Calu3 (cell line): ENCODE measurements around the gene ARHGAP40. TPM values are rescaled to one million over a fixed set of nuclear protein-coding genes. Genes with fewer than 3 reads are reported as not detected.

Source experiments
- BruUV-seq: library from RNA; stranded (reverse); fragments of 400-500 nt; replicated peaks from 2 replicates; lab custom pipeline; 2021; lab: Mats Ljungman, UMichigan
- CTCF ChIA-PET: fragments of 300-600 bp; sonication (Branson Sonifier 250); formaldehyde crosslinking; loops from one replicate; lab custom pipeline; 2022; ENCODE audit warnings: antibody characterized with exemption; lab: Charles Lee
- DNase-seq: peaks from one replicate; pipeline ENCODE4 v3.0.0; 2022
- H3K27ac Mint-ChIP-seq: one replicate; pipeline ENCODE4 v1.8.0; 2022; ENCODE audit warnings: mixed read lengths; ENCODE audit not compliant: unreplicated experiment
- H3K27me3 Mint-ChIP-seq: one replicate; pipeline ENCODE4 v1.8.0; 2022; ENCODE audit warnings: mixed read lengths; ENCODE audit not compliant: unreplicated experiment
- H3K36me3 Mint-ChIP-seq: one replicate; pipeline ENCODE4 v1.8.0; 2022; ENCODE audit warnings: mild to moderate bottlenecking, moderate library complexity, mixed read lengths; ENCODE audit not compliant: insufficient read depth, unreplicated experiment
- H3K4me1 Mint-ChIP-seq: one replicate; pipeline ENCODE4 v1.8.0; 2022; ENCODE audit warnings: mild to moderate bottlenecking, low read depth, mixed read lengths; ENCODE audit not compliant: unreplicated experiment
- H3K4me3 Mint-ChIP-seq: one replicate; pipeline ENCODE4 v1.8.0; 2022; ENCODE audit warnings: mild to moderate bottlenecking, low read depth, moderate library complexity, mixed read lengths; ENCODE audit not compliant: unreplicated experiment
- H3K9me3 Mint-ChIP-seq: one replicate; pipeline ENCODE4 v1.8.0; 2022; ENCODE audit warnings: low read depth, mixed read lengths; ENCODE audit not compliant: unreplicated experiment
- intact Hi-C: fragments of 100-400 bp; cut with micrococcal nuclease; formaldehyde crosslinking; loops from one replicate; pipeline ENCODE4 v1.10.0; 2022; ENCODE audit not compliant: unreplicated experiment
- total RNA-seq: library from RNA; stranded (reverse); gene quantifications from 2 replicates; pipeline ENCODE4 v1.2.3, GENCODE V29; 2022
- TF ChIP-seq, protein P1 (sequence below): fragments of 200-600 bp; IDR thresholded peaks from one replicate; pipeline ENCODE4 v1.8.0; 2022; ENCODE audit warnings: antibody characterized with exemption; ENCODE audit not compliant: unreplicated experiment

Gene ARHGAP40
- total RNA-seq, 1 experiment from 2014 or later, result 8.3 TPM

DNA sequence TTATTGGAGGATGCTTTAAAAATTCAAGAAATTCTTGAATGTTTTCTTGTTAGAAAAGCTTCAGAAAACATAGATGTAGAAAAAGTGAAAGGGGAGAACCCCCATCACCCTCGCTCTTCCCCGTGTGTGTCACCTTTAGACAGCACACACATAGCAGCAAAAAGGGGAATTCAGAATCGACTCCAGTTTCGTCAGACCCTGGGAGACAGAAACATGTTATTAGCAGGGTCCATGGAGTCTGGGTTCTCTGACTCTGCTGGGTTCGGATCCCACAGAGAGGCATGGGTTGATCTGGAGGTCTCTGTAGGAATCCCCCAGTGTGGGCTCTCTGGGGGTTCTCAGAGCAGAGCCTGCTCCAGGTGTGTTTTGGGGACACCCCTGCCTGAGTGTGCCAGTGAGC is 43.7 kb downstream of the ARHGAP40 start:
- H3K27ac Mint-ChIP-seq, result no peak overlapping the region
- BruUV-seq, result no TSS peak
- H3K4me3 Mint-ChIP-seq, result no peak overlapping the region
- CTCF ChIA-PET, result interaction anchor here (0.7 to 1.1 kb wide), 2 partner anchors 13 to 31 kb away, joined by 3 read pairs; no protein-coding TSS in a partner anchor
- no peaks in the 10 kb centered on the region for H3K4me1 Mint-ChIP-seq
- no peaks in the 10 kb centered on the region for H3K27me3 Mint-ChIP-seq
- H3K36me3 Mint-ChIP-seq, result peaks cover 4% of the 10 kb centered on the region
- intact Hi-C loops, result loop anchor here (5.0 kb wide), 2 partner anchors 87 to 402 kb away; no protein-coding TSS in a partner anchor
- H3K9me3 Mint-ChIP-seq, result no peaks in the 10 kb centered on the region
- TF ChIP-seq, protein P1, sequence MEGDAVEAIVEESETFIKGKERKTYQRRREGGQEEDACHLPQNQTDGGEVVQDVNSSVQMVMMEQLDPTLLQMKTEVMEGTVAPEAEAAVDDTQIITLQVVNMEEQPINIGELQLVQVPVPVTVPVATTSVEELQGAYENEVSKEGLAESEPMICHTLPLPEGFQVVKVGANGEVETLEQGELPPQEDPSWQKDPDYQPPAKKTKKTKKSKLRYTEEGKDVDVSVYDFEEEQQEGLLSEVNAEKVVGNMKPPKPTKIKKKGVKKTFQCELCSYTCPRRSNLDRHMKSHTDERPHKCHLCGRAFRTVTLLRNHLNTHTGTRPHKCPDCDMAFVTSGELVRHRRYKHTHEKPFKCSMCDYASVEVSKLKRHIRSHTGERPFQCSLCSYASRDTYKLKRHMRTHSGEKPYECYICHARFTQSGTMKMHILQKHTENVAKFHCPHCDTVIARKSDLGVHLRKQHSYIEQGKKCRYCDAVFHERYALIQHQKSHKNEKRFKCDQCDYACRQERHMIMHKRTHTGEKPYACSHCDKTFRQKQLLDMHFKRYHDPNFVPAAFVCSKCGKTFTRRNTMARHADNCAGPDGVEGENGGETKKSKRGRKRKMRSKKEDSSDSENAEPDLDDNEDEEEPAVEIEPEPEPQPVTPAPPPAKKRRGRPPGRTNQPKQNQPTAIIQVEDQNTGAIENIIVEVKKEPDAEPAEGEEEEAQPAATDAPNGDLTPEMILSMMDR, result no peak
- DNase-seq, result no peak

DNA sequence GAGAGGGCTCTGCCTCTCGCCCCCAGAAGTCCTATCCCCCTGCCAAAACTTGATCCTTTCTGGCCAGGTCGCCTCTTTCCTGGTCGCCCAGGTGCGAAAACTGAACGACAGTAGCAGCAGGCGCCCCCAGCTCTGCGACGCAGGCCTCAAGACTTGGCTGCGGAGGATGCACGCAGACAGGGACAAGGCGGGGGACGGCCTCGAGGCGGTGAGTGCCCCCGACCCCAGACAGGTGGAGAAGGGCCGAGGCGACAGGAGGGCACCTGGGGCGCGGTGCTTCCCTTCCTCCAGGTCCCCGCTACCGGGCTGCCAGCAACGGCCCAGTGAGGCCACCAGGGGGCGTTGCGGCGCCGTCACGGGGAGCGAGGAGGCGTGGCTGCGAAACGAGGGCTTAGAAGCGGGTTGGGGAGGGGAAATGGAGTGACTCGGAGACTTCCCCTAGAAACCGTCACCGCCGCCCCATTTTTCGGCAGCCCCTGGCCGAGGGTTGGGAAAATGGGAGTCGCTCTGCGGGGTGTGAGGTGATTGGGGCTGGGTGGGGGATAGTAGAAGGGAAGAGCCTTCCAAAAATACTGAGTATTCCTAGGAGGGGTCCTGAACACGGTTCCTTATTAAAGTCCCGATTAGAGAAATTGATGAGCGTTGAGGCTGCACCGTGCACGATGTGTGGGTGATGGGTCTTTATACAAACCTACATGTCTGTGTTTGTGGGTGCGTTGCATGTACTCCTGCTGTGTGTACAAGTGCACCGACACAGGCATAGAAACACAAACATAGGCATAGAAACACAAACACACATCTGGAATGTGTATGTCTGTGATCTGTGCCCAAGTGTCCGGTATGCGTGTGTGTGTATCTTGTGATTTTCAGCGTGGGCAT is 44.6 kb downstream of the ARHGAP40 start:
- BruUV-seq, result no TSS peak
- intact Hi-C loops, result loop anchor here (1.0 to 5.0 kb wide), 3 partner anchors 86 to 401 kb away; no protein-coding TSS in a partner anchor
- no peaks in the 10 kb centered on the region for H3K27me3 Mint-ChIP-seq
- CTCF ChIA-PET, result interaction anchor here (0.7 kb wide), 1 partner anchor 12 kb away, joined by 3 read pairs; no protein-coding TSS in a partner anchor
- no peak overlapping the region for H3K27ac Mint-ChIP-seq
- H3K4me1 Mint-ChIP-seq, result no peaks in the 10 kb centered on the region
- peak; percentile 95 for DNase-seq
- H3K9me3 Mint-ChIP-seq, result no peaks in the 10 kb centered on the region
- H3K36me3 Mint-ChIP-seq, result no peaks in the 10 kb centered on the region
- TF ChIP-seq, protein P1, result peak; percentile 99
- H3K4me3 Mint-ChIP-seq, result peak overlapping the region; percentile 59

DNA sequence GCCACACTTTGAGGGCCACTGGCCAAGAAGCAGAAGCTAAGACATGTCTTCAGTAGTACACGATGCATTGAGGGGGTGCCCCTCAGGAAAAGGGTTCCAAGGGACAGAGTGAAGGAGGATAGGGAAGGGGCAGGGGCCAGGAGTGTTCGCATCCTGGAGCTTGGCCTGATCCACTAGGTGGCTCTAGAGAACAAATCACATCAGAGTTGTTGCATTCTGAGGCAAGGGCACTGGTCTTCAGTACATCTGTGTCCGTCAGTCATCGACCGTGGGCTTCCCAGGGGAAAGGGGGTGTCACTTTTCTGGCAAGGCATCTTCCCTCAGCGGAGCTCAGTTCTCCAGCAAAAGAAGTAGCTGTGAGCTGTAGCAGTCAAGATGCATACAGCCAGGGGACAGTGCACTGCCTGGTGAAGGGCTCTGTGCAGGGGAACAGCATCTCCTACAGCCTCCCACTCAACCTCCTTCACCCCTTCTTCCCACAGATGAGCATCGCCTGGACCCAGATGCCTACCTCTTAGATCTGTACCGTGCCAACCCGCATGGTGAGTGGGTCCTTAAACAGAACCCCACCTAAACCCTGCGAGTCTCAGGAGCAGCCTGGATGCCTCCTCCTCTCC is 47.8 kb downstream of the ARHGAP40 start:
- no peak overlapping the region for H3K27ac Mint-ChIP-seq
- peaks cover 4% of the 10 kb centered on the region for H3K9me3 Mint-ChIP-seq
- no peaks in the 10 kb centered on the region for H3K4me1 Mint-ChIP-seq
- TF ChIP-seq, protein P1, result peak; percentile 43
- BruUV-seq, result no TSS peak
- CTCF ChIA-PET, result interaction anchor here (0.5 to 1.2 kb wide), 7 partner anchors 18 to 243 kb away, joined by 3 to 4 read pairs (median 3); no protein-coding TSS in a partner anchor
- H3K27me3 Mint-ChIP-seq, result no peaks in the 10 kb centered on the region
- DNase-seq, result peak; percentile 31
- no peak overlapping the region for H3K4me3 Mint-ChIP-seq
- H3K36me3 Mint-ChIP-seq, result no peaks in the 10 kb centered on the region
- intact Hi-C loops, result loop anchor here (1.0 to 5.0 kb wide), 3 partner anchors 83 to 398 kb away; no protein-coding TSS in a partner anchor

DNA sequence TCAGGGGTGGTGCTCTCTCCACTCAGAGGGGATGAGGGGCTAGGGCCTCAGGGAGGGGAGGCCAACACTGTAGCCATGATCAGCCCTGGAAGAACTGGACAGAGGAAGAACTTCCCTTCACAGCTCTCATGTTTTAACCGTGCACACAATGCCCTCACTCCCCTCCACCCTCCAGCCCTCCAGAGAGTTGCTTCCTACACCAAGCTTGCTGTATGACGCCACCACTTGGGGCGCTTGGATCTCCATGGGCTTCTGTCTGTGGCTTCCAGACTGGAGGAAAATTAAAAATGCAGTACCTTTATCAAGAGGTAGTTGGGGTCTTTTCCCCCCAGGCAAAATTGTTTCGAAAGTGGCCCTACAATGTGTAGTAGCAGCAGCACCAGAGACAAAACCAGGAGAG is 48.4 kb downstream of the ARHGAP40 start:
- H3K27me3 Mint-ChIP-seq, result peaks cover 2% of the 10 kb centered on the region

More for the DNA sequence above, 48.4 kb downstream of the ARHGAP40 start:
- intact Hi-C loops, result no loop called here
- Mint-ChIP-seq H3K36me3 (no peaks in the 10 kb centered on the region), H3K4me3 (no peak overlapping the region), H3K27ac (no peak overlapping the region), H3K4me1 (no peaks in the 10 kb centered on the region), H3K9me3 (peaks cover 4% of the 10 kb centered on the region)
- BruUV-seq, result no TSS peak
- no peak for DNase-seq
- CTCF ChIA-PET, result interaction anchor here (1.2 kb wide), 1 partner anchor 103 kb away, joined by 3 read pairs; no protein-coding TSS in a partner anchor
- TF ChIP-seq, protein P1, result no peak
